ENCODE measurements around the gene SPINDOC.

DNA sequence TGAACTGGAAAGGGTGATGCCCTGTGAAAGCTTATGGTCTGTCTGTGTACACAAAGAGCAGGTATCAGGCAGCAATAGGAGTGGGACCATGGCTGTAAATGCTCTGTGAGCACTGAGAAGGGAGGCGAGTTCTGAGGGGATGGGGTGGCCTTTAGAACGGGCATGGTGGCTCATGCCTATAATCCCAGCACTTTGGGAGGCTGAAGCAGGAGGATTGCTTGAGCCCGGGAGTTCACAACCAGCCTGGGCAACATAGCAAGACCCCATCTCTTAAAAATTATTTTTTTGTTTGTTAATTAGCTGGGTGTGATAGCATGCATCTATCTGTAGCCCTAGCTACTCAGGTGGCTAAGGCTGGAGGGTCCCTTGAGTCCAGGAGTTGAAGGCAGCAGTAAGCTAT, 3.5 kb downstream of the SPINDOC start:
- TF ChIP-seq CTCF (IDR thresholded peaks at IDR 0.05; ENCODE audit: low read length) (no peak), EZH2 (IDR thresholded peaks at IDR 0.05; ENCODE audit: borderline replicate concordance, low read length) (no peak)
